Thymus (tissue), 11 donors: Measurements from ENCODE around the gene SCLY. TPM values are rescaled to one million over a fixed set of nuclear protein-coding genes. Genes with fewer than 3 reads are reported as not detected.

Experiments used
- DNase-seq, 9 donors: peaks; one replicate each; pipeline ENCODE4 v3.0.0-alpha.2; 2013; ENCODE audit warnings: low spot score in 9 of 9, low read depth in 6 of 9, missing footprints in 1 of 9
- H3K27ac ChIP-seq, 2 donors: one replicate each; pipeline ENCODE4 v1.5.1; 2013; ENCODE audit warnings: control low read depth in 1 of 2, low read depth in 1 of 2, low read length in 1 of 2, mild to moderate bottlenecking in 1 of 2, moderate library complexity in 1 of 2
- H3K27me3 ChIP-seq, 2 donors: one replicate each; pipeline ENCODE4 v1.5.1; 2013; ENCODE audit warnings: low read length in 1 of 2; ENCODE audit not compliant: control insufficient read depth in 2 of 2, insufficient read depth in 1 of 2
- H3K36me3 ChIP-seq, 2 donors: one replicate each; pipeline ENCODE4 v1.5.1; 2013; ENCODE audit warnings: low read length in 1 of 2, mild to moderate bottlenecking in 1 of 2, moderate library complexity in 1 of 2; ENCODE audit not compliant: control insufficient read depth in 2 of 2, insufficient read depth in 2 of 2
- H3K4me1 ChIP-seq, 2 donors: one replicate each; pipeline ENCODE4 v1.5.1; 2013; ENCODE audit warnings: low read length in 2 of 2; ENCODE audit not compliant: control insufficient read depth in 2 of 2, insufficient read depth in 2 of 2
- H3K4me3 ChIP-seq, 2 donors: one replicate each; pipeline ENCODE4 v1.5.1; 2013; ENCODE audit warnings: low read length in 2 of 2, control low read depth in 1 of 2, mild to moderate bottlenecking in 1 of 2
- H3K9me3 ChIP-seq, 2 donors: one replicate each; pipeline ENCODE4 v1.5.1; 2013; ENCODE audit warnings: low read length in 1 of 2, mild to moderate bottlenecking in 1 of 2; ENCODE audit not compliant: control insufficient read depth in 2 of 2, insufficient read depth in 1 of 2
- WGBS: extraction: QIAGEN DNeasy Blood & Tissue Kit; methylation state at CpG from one replicate; pipeline ENCODE4 v1.1.7; 2013; 5-methylcytosine and 5-hydroxymethylcytosine counted together
- polyA plus RNA-seq: library from polyadenylated mRNA; stranded (reverse); fragments of 200-250 nt; gene quantifications from one replicate; pipeline ENCODE4 v1.2.3, GENCODE V29; 2013
- total RNA-seq: library from RNA; stranded (reverse); fragments of 120-200 nt; gene quantifications from one replicate; pipeline ENCODE4 v1.2.4, GENCODE V29; 2013
- donor health status: healthy.

The SCLY gene
- total and polyA plus RNA-seq, 2 donors, result 10.4 to 17.4 TPM

- Histone ChIP-seq H3K4me3 (no peak overlapping the region), H3K27ac (no peak overlapping the region), H3K4me1 (no peaks in the 10 kb centered on the region), H3K36me3 (no peaks in the 10 kb centered on the region), H3K9me3 (peaks cover 0 to 4% of the 10 kb centered on the region in 2 donors), H3K27me3 (peaks cover 0 to 2% of the 10 kb centered on the region in 2 donors)
- DNase-seq, result no peak
- 95% methylated on average over 28 of the region's 28 CpGs for WGBS
These were observed 69.4 kb downstream of the SCLY start for GRCh38 chr2:238130111-238130695.

GRCh38 chr2:238130696-238131628 is 70.2 kb downstream of the SCLY start:
- no peaks in the 10 kb centered on the region for H3K36me3 ChIP-seq
- DNase-seq, result no peak
- 96% methylated on average over 68 of the region's 68 CpGs for whole genome bisulfite sequencing
- H3K9me3 ChIP-seq, result peaks cover 0 to 4% of the 10 kb centered on the region in 2 donors
- no peak overlapping the region for H3K4me3 ChIP-seq
- H3K27me3 ChIP-seq, result peaks cover 0 to 2% of the 10 kb centered on the region in 2 donors
- H3K27ac ChIP-seq, result no peak overlapping the region
- H3K4me1 ChIP-seq, result no peaks in the 10 kb centered on the region

- DNase-seq, result no peak
- H3K9me3 ChIP-seq, result no peaks in the 10 kb centered on the region
- 93% methylated on average over 14 of the region's 14 CpGs for WGBS
These were observed 71.1 kb downstream of the SCLY start for GRCh38 chr2:238131761-238132462.

GRCh38 chr2:238132463-238133450 is 72.0 kb downstream of the SCLY start:
- Histone ChIP-seq H3K4me3 (no peak overlapping the region), H3K27me3 (peaks cover 0 to 2% of the 10 kb centered on the region in 2 donors), H3K36me3 (no peaks in the 10 kb centered on the region), H3K27ac (no peak overlapping the region), H3K4me1 (no peaks in the 10 kb centered on the region), H3K9me3 (no peaks in the 10 kb centered on the region)
- WGBS, result 96% methylated on average over 23 of the region's 23 CpGs
- DNase-seq, result no peak

More at GRCh38 chr2:238131761-238132462, 71.1 kb downstream of the SCLY start:
- Histone ChIP-seq H3K27me3 (peaks cover 0 to 2% of the 10 kb centered on the region in 2 donors), H3K27ac (no peak overlapping the region), H3K4me3 (no peak overlapping the region), H3K36me3 (no peaks in the 10 kb centered on the region), H3K4me1 (no peaks in the 10 kb centered on the region)

- Histone ChIP-seq H3K9me3 (no peaks in the 10 kb centered on the region), H3K4me1 (no peaks in the 10 kb centered on the region), H3K36me3 (no peaks in the 10 kb centered on the region), H3K27ac (no peak overlapping the region), H3K4me3 (no peak overlapping the region), H3K27me3 (no peaks in the 10 kb centered on the region)
- DNase-seq, result no peak
- WGBS, result 92% methylated on average over 14 of the region's 14 CpGs
These were observed 72.9 kb downstream of the SCLY start for GRCh38 chr2:238133499-238134392.

- Histone ChIP-seq H3K9me3 (no peaks in the 10 kb centered on the region), H3K4me3 (no peak overlapping the region), H3K27me3 (no peaks in the 10 kb centered on the region), H3K36me3 (no peaks in the 10 kb centered on the region), H3K27ac (no peak overlapping the region), H3K4me1 (no peaks in the 10 kb centered on the region)
- 98% methylated on average over 11 of the region's 11 CpGs for WGBS
- no peak for DNase-seq
These were observed 73.6 kb downstream of the SCLY start for GRCh38 chr2:238134393-238134785.

- Histone ChIP-seq H3K27me3 (no peaks in the 10 kb centered on the region), H3K36me3 (no peaks in the 10 kb centered on the region), H3K4me3 (no peak overlapping the region), H3K27ac (no peak overlapping the region), H3K9me3 (no peaks in the 10 kb centered on the region), H3K4me1 (no peaks in the 10 kb centered on the region)
- WGBS, result 92% methylated on average over 15 of the region's 15 CpGs
- no peak for DNase-seq
These were observed 74.9 kb downstream of the SCLY start for GRCh38 chr2:238135601-238136150.
